SK-N-MC (cell line): ENCODE results near the gene MARCHF2.

Experiments used
- DNase-seq: peaks from one replicate; pipeline ENCODE4 v3.0.0-alpha.2; 2011; ENCODE audit warnings: low read depth, low spot score
- H3K27ac ChIP-seq: fragments of 200-600 bp; sonication (generic); 2 replicates; pipeline ENCODE4 v1.5.1; 2016; ENCODE audit warnings: mixed run types
- H3K36me3 ChIP-seq: fragments of 200-600 bp; sonication (generic); 2 replicates; pipeline ENCODE4 v1.6.1; 2017; ENCODE audit warnings: antibody characterized with exemption, low read length, mixed read lengths; ENCODE audit not compliant: insufficient read depth
- H3K4me3 ChIP-seq: fragments of 200-600 bp; sonication (generic); 2 replicates; pipeline ENCODE4 v1.5.1; 2016
- H3K9ac ChIP-seq: fragments of 200-600 bp; sonication (generic); 2 replicates; pipeline ENCODE4 v1.8.0; 2017; ENCODE audit warnings: mixed run types, mixed read lengths; ENCODE audit not compliant: insufficient read length
- H3K9me3 ChIP-seq: fragments of 200-600 bp; sonication (generic); 2 replicates; pipeline ENCODE4 v1.6.1; 2017; ENCODE audit warnings: low read depth, mild to moderate bottlenecking, antibody characterized with exemption, low read length, moderate library complexity, mixed read lengths
- EZH2 ChIP-seq: fragments of 200-600 bp; sonication (generic); IDR thresholded peaks from one replicate; pipeline ENCODE4 v1.6.1; 2017; ENCODE audit warnings: antibody characterized with exemption
- FOXP2 ChIP-seq: optimal IDR thresholded peaks from 2 replicates; pipeline ENCODE3; 2011; ENCODE audit warnings: mild to moderate bottlenecking, moderate library complexity; ENCODE audit not compliant: insufficient read depth; ENCODE audit errors: extremely low read length, control extremely low read depth
- POLR2AphosphoS5 ChIP-seq: IDR thresholded peaks from 2 replicates; pipeline ENCODE4 v1.6.1; 2012; ENCODE audit warnings: mild to moderate bottlenecking, low read depth, low read length, borderline replicate concordance

Gene MARCHF2

GRCh38 chr19:8445488-8446001 is 32.4 kb downstream of the MARCHF2 start:
- Histone ChIP-seq H3K9ac (peak overlapping the region; percentile 100), H3K36me3 (peaks cover 36% of the 10 kb centered on the region), H3K9me3 (no peaks in the 10 kb centered on the region), H3K27ac (peak overlapping the region; percentile 96), H3K4me3 (peak overlapping the region; percentile 80)
- no peak for DNase-seq
- no peak for TF ChIP-seq EZH2
- no peak for TF ChIP-seq POLR2AphosphoS5
- TF ChIP-seq FOXP2, result no peak

GRCh38 chr19:8446061-8446709 is 33.1 kb downstream of the MARCHF2 start:
- no peak for DNase-seq
- Histone ChIP-seq H3K4me3 (peak overlapping the region; percentile 80), H3K36me3 (peaks cover 36% of the 10 kb centered on the region), H3K9me3 (no peaks in the 10 kb centered on the region), H3K9ac (peak overlapping the region; percentile 100), H3K27ac (peak overlapping the region; percentile 96)
- TF ChIP-seq FOXP2, result no peak
- no peak for TF ChIP-seq EZH2
- TF ChIP-seq POLR2AphosphoS5, result no peak

GRCh38 chr19:8449830-8450229 is 36.7 kb downstream of the MARCHF2 start:
- DNase-seq, result no peak
- Histone ChIP-seq H3K27ac (peak overlapping the region; percentile 50; the same call in 1 of the 2 replicates), H3K36me3 (peaks cover 69% of the 10 kb centered on the region)

GRCh38 chr19:8451377-8451776 is 38.3 kb downstream of the MARCHF2 start:
- Histone ChIP-seq H3K27ac (no peak overlapping the region), H3K4me3 (no peak overlapping the region), H3K36me3 (peaks cover 77% of the 10 kb centered on the region), H3K9me3 (no peaks in the 10 kb centered on the region), H3K9ac (no peak overlapping the region)
- DNase-seq, result no peak
- TF ChIP-seq EZH2, result no peak
- no peak for TF ChIP-seq FOXP2
- no peak for TF ChIP-seq POLR2AphosphoS5

More at GRCh38 chr19:8449830-8450229, 36.7 kb downstream of the MARCHF2 start:
- H3K4me3 ChIP-seq, result no peak overlapping the region
- H3K9ac ChIP-seq, result no peak overlapping the region
- H3K9me3 ChIP-seq, result no peaks in the 10 kb centered on the region
- TF ChIP-seq POLR2AphosphoS5, result no peak
- no peak for TF ChIP-seq FOXP2
- no peak for TF ChIP-seq EZH2

GRCh38 chr19:8451885-8452284 is 38.8 kb downstream of the MARCHF2 start:
- no peaks in the 10 kb centered on the region for H3K9me3 ChIP-seq
- H3K27ac ChIP-seq, result no peak overlapping the region
- no peak overlapping the region for H3K4me3 ChIP-seq
- DNase-seq, result no peak
- H3K36me3 ChIP-seq, result peaks cover 77% of the 10 kb centered on the region
- H3K9ac ChIP-seq, result no peak overlapping the region
- TF ChIP-seq FOXP2, result no peak
- no peak for TF ChIP-seq EZH2
- TF ChIP-seq POLR2AphosphoS5, result no peak

- Histone ChIP-seq H3K27ac (no peak overlapping the region), H3K9ac (no peak overlapping the region), H3K36me3 (peaks cover 77% of the 10 kb centered on the region), H3K4me3 (no peak overlapping the region), H3K9me3 (no peaks in the 10 kb centered on the region)
- TF ChIP-seq POLR2AphosphoS5 (no peak), EZH2 (no peak), FOXP2 (no peak)
- no peak for DNase-seq
Observed at GRCh38 chr19:8452446-8453123, 39.5 kb downstream of the MARCHF2 start.

GRCh38 chr19:8453616-8454015 is 40.5 kb downstream of the MARCHF2 start:
- Histone ChIP-seq H3K27ac (no peak overlapping the region), H3K4me3 (no peak overlapping the region), H3K9me3 (no peaks in the 10 kb centered on the region), H3K9ac (no peak overlapping the region), H3K36me3 (peaks cover 82% of the 10 kb centered on the region)
- no peak for TF ChIP-seq POLR2AphosphoS5
- TF ChIP-seq EZH2, result no peak
- TF ChIP-seq FOXP2, result no peak
- DNase-seq, result no peak

GRCh38 chr19:8454218-8454617 is 41.1 kb downstream of the MARCHF2 start:
- H3K4me3 ChIP-seq, result no peak overlapping the region
- H3K36me3 ChIP-seq, result peaks cover 83% of the 10 kb centered on the region
- no peak for DNase-seq
- no peak for TF ChIP-seq FOXP2
- no peak for TF ChIP-seq EZH2
- no peak for TF ChIP-seq POLR2AphosphoS5
- no peaks in the 10 kb centered on the region for H3K9me3 ChIP-seq
- H3K9ac ChIP-seq, result no peak overlapping the region
- H3K27ac ChIP-seq, result no peak overlapping the region
